D721Med (cell line): ENCODE results near the gene TMSB4X.
"Not testable (repeated sequence)": the region's sequence is repeated elsewhere in the genome, so short reads cannot be mapped to it uniquely, and the experiment has no call there.

Experiments used
- DNase-seq: peaks from one replicate; pipeline ENCODE4 v3.0.0; 2011; ENCODE audit warnings: low spot score; ENCODE audit not compliant: insufficient read length
- FAIRE-seq: peaks from 2 replicates; lab custom pipeline; 2011; peaks lifted over from hg19 to GRCh38; lab: Jason Lieb, UNC
- CTCF ChIP-seq: IDR thresholded peaks from 2 replicates; pipeline ENCODE4 v1.5.1; 2012; ENCODE audit warnings: mild to moderate bottlenecking, control low read depth; ENCODE audit not compliant: insufficient read depth; ENCODE audit errors: missing control alignments

TMSB4X gene

GRCh38 chrX:13009273-13009672 is 34.4 kb downstream of the TMSB4X start:
- DNase-seq (no peak), FAIRE-seq (no peak)
- TF ChIP-seq CTCF, result no peak

DNA sequence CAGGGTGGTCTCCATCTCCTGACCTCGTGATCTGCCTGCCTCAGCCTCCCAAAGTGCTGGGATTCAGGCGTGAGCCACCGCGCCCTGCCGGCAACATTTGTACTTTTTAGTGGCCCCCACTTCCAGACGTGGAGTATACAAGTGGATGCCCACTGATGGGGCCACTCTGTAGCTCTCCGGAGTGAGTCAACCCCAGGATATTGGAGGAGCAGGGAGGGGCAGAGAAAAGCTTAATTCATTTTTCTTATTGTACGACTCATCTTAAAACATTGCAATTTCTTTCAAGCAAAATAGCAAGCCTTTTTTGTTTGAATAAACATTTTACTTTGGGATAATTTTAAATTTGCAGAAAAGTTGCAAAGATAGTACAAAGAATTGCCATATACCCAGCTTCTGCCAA is 34.9 kb downstream of the TMSB4X start:
- DNase-seq (no peak), FAIRE-seq (no peak)
- no peak for TF ChIP-seq CTCF

GRCh38 chrX:13010546-13010945 is 35.6 kb downstream of the TMSB4X start:
- DNase-seq, result no peak
- no peak for TF ChIP-seq CTCF
- no peak for FAIRE-seq

- TF ChIP-seq CTCF, result no peak
- DNase-seq (no peak), FAIRE-seq (no peak)
Measured at GRCh38 chrX:13013363-13014110, 38.6 kb downstream of the TMSB4X start.

- DNase-seq (no peak), FAIRE-seq (no peak)
- TF ChIP-seq CTCF, result no peak
Measured at GRCh38 chrX:13014111-13015096, 39.5 kb downstream of the TMSB4X start.

DNA sequence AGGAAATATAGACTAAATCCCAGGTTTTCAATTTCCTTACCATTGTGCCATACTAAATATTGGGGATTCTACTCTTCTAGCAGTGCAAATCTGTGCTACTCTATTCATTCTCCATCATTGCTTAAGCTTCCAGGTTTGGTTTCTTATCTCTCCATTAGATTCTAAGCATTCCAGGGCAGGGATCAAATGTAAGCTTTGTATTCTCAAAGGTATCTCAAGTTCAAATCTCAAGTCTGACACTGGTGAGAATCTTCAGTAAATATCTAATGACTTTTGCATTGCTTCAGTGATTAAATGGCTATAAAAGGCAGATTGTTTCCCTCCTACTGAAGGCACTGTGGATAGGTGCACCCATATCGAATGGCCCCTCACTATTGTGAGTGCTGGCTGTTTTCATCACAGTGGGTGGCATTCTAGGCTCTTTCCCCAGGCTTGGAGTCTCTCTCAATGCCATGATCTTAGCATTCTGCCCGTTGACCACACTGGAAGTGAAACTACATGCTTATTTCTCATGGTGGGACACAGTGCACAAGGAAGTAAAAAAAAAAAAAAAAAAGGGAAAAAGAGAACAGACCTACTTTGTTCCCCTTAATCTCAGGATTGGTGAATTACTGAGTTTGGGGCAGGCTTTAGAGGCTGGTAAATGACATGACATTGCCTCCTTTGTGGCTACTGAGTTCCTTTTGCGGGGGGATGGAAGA is 40.8 kb downstream of the TMSB4X start:
- DNase-seq, result no peak
- no peak for FAIRE-seq
- TF ChIP-seq CTCF, result no peak

DNA sequence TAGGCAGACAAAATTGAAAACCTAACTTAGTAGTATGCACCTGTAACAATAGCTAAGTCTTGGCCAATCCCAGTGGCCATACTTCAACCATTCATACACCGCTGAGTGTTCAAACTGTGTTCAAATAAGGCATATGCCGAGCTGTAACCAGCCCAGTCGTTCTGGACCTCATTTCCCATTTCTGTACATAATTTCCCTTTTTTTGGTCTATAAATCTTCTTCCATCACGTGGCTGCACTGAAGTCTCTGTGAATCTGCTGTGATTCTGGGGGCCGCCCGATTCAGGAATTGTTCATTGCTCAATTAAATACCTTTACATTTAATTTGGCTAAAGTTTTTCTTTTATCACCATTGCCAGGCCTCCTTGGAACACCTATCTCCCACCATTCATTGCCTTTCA is 41.8 kb downstream of the TMSB4X start:
- not testable (repeated sequence) for DNase-seq, FAIRE-seq
